ENCODE measurements around the gene SNX6.

- TF ChIP-seq CTCF (IDR thresholded peaks at IDR 0.05 in 8 of 11, conservative IDR thresholded peaks at IDR 0.05 in 3 of 11), result no peak
- no peak for TF ChIP-seq POLR2A (IDR thresholded peaks at IDR 0.05)
Observed at GRCh38 chr14:34537677-34538009, 92.3 kb downstream of the SNX6 start.
